ENCODE measurements around the gene C2orf49. TPM values are rescaled to one million over a fixed set of nuclear protein-coding genes. Genes with fewer than 3 reads are reported as not detected.
A peak's percentile ranks its signal among the peaks of the same experiment; 100 is the strongest.

Gene C2orf49
- total RNA-seq, 1 donor from 2014 or later = 10.7 TPM

- no peaks in the 10 kb centered on the region for H3K4me1 Mint-ChIP-seq (ENCODE audit: low read depth, unreplicated experiment)
- H3K9me3 Mint-ChIP-seq (ENCODE audit: unreplicated experiment) = no peaks in the 10 kb centered on the region
- no peaks in the 10 kb centered on the region for H3K36me3 Mint-ChIP-seq (ENCODE audit: unreplicated experiment)
- TF ChIP-seq, protein P1, sequence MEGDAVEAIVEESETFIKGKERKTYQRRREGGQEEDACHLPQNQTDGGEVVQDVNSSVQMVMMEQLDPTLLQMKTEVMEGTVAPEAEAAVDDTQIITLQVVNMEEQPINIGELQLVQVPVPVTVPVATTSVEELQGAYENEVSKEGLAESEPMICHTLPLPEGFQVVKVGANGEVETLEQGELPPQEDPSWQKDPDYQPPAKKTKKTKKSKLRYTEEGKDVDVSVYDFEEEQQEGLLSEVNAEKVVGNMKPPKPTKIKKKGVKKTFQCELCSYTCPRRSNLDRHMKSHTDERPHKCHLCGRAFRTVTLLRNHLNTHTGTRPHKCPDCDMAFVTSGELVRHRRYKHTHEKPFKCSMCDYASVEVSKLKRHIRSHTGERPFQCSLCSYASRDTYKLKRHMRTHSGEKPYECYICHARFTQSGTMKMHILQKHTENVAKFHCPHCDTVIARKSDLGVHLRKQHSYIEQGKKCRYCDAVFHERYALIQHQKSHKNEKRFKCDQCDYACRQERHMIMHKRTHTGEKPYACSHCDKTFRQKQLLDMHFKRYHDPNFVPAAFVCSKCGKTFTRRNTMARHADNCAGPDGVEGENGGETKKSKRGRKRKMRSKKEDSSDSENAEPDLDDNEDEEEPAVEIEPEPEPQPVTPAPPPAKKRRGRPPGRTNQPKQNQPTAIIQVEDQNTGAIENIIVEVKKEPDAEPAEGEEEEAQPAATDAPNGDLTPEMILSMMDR (IDR thresholded peaks at IDR 0.05; ENCODE audit: partially characterized antibody, unreplicated experiment) = peak; percentile 26
- no peak overlapping the region for H3K4me3 Mint-ChIP-seq (ENCODE audit: unreplicated experiment)
- no peaks in the 10 kb centered on the region for H3K27me3 Mint-ChIP-seq (ENCODE audit: unreplicated experiment)
- DNase-seq = no peak
- no peak overlapping the region for H3K27ac Mint-ChIP-seq (ENCODE audit: unreplicated experiment)
Observed at GRCh38 chr2:105344704-105345345, 7.5 kb downstream of the C2orf49 start.

- Mint-ChIP-seq H3K27ac (ENCODE audit: unreplicated experiment) (no peak overlapping the region), H3K27me3 (ENCODE audit: unreplicated experiment) (peaks cover 2% of the 10 kb centered on the region), H3K36me3 (ENCODE audit: unreplicated experiment) (peaks cover 25% of the 10 kb centered on the region), H3K4me1 (ENCODE audit: low read depth, unreplicated experiment) (no peaks in the 10 kb centered on the region), H3K4me3 (ENCODE audit: unreplicated experiment) (no peak overlapping the region), H3K9me3 (ENCODE audit: unreplicated experiment) (no peaks in the 10 kb centered on the region)
- TF ChIP-seq, protein P1 (IDR thresholded peaks at IDR 0.05; ENCODE audit: partially characterized antibody, unreplicated experiment) = no peak
- no peak for DNase-seq
Observed at GRCh38 chr2:105357122-105357521, 19.8 kb downstream of the C2orf49 start.

GRCh38 chr2:105358593-105358992, 21.3 kb downstream of the C2orf49 start:
- no peaks in the 10 kb centered on the region for H3K4me1 Mint-ChIP-seq (ENCODE audit: low read depth, unreplicated experiment)
- no peak overlapping the region for H3K27ac Mint-ChIP-seq (ENCODE audit: unreplicated experiment)
- peaks cover 25% of the 10 kb centered on the region for H3K36me3 Mint-ChIP-seq (ENCODE audit: unreplicated experiment)
- DNase-seq = no peak
- no peak overlapping the region for H3K4me3 Mint-ChIP-seq (ENCODE audit: unreplicated experiment)
- no peaks in the 10 kb centered on the region for H3K9me3 Mint-ChIP-seq (ENCODE audit: unreplicated experiment)
- peaks cover 2% of the 10 kb centered on the region for H3K27me3 Mint-ChIP-seq (ENCODE audit: unreplicated experiment)
- TF ChIP-seq, protein P1 (IDR thresholded peaks at IDR 0.05; ENCODE audit: partially characterized antibody, unreplicated experiment) = no peak

- no peak for DNase-seq
- Mint-ChIP-seq H3K9me3 (ENCODE audit: unreplicated experiment) (no peaks in the 10 kb centered on the region), H3K27me3 (ENCODE audit: unreplicated experiment) (peaks cover 2% of the 10 kb centered on the region), H3K4me3 (ENCODE audit: unreplicated experiment) (no peak overlapping the region), H3K36me3 (ENCODE audit: unreplicated experiment) (peaks cover 17% of the 10 kb centered on the region), H3K4me1 (ENCODE audit: low read depth, unreplicated experiment) (no peaks in the 10 kb centered on the region), H3K27ac (ENCODE audit: unreplicated experiment) (no peak overlapping the region)
- TF ChIP-seq, protein P1 (IDR thresholded peaks at IDR 0.05; ENCODE audit: partially characterized antibody, unreplicated experiment) = no peak
Observed at GRCh38 chr2:105361102-105361889, 24.0 kb downstream of the C2orf49 start.
